AG04449 (cell line): ENCODE data around the gene SLC24A3.

ENCODE experiments used
- CTCF ChIA-PET: fragments of 350-600 bp; formaldehyde crosslinking; extraction: SDS; loops from one replicate; lab custom pipeline; 2021; ENCODE audit warnings: antibody characterized with exemption; lab: Yijun Ruan, JAX
- POLR2A ChIA-PET: fragments of 400-600, 350-600 bp; formaldehyde crosslinking; extraction: SDS; loops from one replicate; lab custom pipeline; 2020; ENCODE audit warnings: antibody characterized with exemption, inconsistent platforms; lab: Yijun Ruan, JAX
- DNase-seq: peaks from one replicate; pipeline ENCODE4 v3.0.0-alpha.2; 2010; ENCODE audit warnings: low read depth, low spot score
- H3K4me3 ChIP-seq: 2 replicates; pipeline ENCODE4 v1.5.1; 2011; ENCODE audit warnings: low read depth, mild to moderate bottlenecking, control low read depth, low read length
- TF ChIP-seq, protein P1 (sequence below): IDR thresholded peaks from one replicate; pipeline ENCODE4 v1.5.1; 2011; ENCODE audit warnings: mild to moderate bottlenecking, moderate library complexity, low read length, control low read depth, inconsistent platforms; ENCODE audit not compliant: insufficient read depth; ENCODE audit errors: missing control alignments

SLC24A3 gene

DNA sequence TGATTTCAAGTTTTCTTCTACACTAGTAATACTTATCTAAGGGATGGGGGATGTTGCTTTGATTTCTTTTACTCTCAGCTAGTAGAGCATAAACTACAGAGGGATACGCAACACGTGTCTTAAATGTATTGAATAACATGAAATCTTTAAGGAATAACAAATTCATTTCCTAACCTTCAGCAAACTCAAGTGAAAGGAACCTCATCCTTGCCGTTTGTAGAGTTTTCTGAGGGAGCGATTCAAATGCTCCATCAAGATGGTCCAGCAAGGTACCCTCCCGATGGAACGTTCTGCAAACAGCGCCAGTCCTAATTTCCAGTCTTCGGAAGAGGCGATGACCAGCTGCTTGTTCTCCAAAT is 450.2 kb downstream of the SLC24A3 start:
- POLR2A ChIA-PET, result no interaction called here
- TF ChIP-seq, protein P1, sequence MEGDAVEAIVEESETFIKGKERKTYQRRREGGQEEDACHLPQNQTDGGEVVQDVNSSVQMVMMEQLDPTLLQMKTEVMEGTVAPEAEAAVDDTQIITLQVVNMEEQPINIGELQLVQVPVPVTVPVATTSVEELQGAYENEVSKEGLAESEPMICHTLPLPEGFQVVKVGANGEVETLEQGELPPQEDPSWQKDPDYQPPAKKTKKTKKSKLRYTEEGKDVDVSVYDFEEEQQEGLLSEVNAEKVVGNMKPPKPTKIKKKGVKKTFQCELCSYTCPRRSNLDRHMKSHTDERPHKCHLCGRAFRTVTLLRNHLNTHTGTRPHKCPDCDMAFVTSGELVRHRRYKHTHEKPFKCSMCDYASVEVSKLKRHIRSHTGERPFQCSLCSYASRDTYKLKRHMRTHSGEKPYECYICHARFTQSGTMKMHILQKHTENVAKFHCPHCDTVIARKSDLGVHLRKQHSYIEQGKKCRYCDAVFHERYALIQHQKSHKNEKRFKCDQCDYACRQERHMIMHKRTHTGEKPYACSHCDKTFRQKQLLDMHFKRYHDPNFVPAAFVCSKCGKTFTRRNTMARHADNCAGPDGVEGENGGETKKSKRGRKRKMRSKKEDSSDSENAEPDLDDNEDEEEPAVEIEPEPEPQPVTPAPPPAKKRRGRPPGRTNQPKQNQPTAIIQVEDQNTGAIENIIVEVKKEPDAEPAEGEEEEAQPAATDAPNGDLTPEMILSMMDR, result no peak
- no peak overlapping the region for H3K4me3 ChIP-seq
- no peak for DNase-seq
- CTCF ChIA-PET, result interaction anchor here (0.8 to 7.2 kb wide), 19 partner anchors 10 to 1030 kb away, joined by 3 to 134 read pairs (median 6); no protein-coding TSS in a partner anchor

DNA sequence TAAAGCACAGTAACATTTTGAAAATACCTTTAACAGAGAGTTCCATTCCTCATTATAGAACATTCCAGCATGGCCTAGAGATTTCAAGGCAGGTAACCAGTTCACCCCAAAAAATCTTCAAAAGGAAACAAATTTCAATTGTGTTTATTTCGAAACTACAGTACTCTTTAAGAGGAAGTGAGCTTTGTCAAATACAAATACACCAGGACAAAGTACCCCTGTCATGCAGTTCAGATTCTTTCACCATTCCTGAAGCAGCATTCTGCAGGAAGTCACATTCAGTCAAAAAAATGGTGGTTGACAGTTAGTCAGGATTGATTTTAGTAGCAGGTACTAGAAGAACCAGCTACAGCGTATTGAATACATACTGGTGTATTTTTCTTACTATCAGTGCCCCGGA is 456.0 kb downstream of the SLC24A3 start:
- TF ChIP-seq, protein P1, result no peak
- POLR2A ChIA-PET, result no interaction called here
- no peak overlapping the region for H3K4me3 ChIP-seq
- CTCF ChIA-PET, result no interaction called here
- no peak for DNase-seq

DNA sequence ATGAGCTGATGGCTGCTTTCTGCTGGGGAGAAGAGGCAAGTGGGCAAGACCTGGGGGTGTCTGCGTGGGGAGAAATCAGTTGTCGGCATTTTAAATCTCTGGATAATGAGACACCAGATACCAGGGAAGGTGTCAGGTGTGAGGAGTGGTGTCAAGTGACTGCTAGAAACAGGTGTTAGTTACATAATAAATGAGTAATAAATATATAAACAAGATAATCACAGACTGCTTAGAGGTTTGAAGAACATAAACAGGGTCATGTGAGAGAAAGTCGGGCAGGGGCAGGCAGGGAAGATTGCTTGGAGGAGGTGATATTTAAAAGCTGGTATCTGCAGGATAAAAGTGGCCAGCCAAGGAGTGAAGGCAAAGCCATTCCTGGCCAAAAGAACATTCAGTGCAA is 458.4 kb downstream of the SLC24A3 start:
- TF ChIP-seq, protein P1, result no peak
- CTCF ChIA-PET, result no interaction called here
- POLR2A ChIA-PET, result no interaction called here
- H3K4me3 ChIP-seq, result no peak overlapping the region
- no peak for DNase-seq

DNA sequence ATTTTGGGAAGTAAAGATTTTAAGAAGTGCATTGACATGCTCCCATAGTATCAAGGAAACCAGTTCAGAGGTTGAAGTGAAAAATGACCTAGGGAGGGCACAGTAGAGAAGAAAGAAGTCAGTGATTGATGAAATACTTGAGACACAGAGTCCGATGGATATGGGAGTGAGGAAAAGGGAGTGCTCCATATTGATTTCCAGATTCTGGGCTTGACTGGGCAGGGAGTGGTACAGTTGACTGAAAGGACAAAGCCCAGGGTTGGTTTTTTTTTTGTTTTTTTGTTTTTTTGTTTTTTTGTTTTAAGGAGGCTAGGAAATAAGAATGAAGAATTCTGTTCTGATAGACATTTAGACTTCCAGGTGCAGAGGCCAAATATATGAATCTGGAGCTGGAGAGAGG is 458.9 kb downstream of the SLC24A3 start:
- POLR2A ChIA-PET, result no interaction called here
- DNase-seq, result no peak
- no peak overlapping the region for H3K4me3 ChIP-seq
- CTCF ChIA-PET, result interaction anchor here (3.1 kb wide), 1 partner anchor 10 kb away, joined by 20 read pairs; no protein-coding TSS in a partner anchor
- TF ChIP-seq, protein P1, result no peak

DNA sequence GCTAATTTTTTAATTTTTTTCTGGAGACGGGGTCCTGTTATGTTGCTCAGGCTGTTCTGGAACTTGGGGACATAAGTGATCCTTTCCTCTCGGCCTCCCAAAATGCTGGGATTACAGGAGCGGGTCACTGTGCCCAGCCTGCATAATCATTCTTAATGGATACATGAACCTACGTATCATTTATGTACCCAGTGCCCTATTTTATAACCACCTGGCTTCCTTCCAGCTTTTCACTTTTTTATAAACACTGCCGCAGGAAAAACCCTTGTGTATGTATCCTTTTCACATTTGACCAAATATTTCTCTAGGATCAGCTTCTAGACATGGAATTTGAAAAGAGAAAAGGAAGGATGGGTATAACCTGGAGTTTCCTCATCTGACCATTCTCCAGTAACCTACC is 460.1 kb downstream of the SLC24A3 start:
- TF ChIP-seq, protein P1, result no peak
- DNase-seq, result no peak
- ChIA-PET POLR2A (no interaction called here), CTCF (interaction anchor here (3.1 kb wide), 1 partner anchor 11 kb away, joined by 20 read pairs; no protein-coding TSS in a partner anchor)
- no peak overlapping the region for H3K4me3 ChIP-seq

DNA sequence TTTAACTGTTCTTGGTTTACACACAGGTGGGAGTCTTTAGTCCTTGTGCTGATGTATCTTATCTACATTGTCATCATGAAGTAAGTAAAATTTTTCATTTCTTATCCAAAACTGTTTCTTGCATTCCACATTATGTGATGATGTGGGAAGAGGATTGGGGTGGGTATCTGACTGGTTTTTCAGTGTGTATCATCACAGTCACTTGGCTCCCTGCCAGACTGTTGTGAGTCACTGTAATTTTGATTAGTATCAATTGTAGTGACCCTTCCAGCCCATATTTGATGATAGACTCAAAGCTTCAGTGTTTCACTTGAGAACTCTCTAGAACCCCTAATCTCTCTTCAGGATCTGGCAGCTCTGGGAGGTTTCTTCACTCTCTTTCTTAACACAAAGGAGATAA is 461.1 kb downstream of the SLC24A3 start:
- no peak for DNase-seq
- POLR2A ChIA-PET, result no interaction called here
- CTCF ChIA-PET, result interaction anchor here (1.3 to 3.1 kb wide), 2 partner anchors 12 to 18 kb away, joined by 4 to 20 read pairs; no protein-coding TSS in a partner anchor
- no peak overlapping the region for H3K4me3 ChIP-seq
- TF ChIP-seq, protein P1, result no peak
